Measurements from ENCODE around the gene UNK.
"Not testable (repeated sequence)": the region's sequence is repeated elsewhere in the genome, so short reads cannot be mapped to it uniquely, and the experiment has no call there.

Gene UNK

GRCh38 chr17:75836605-75837004 is 52.0 kb downstream of the UNK start:
- DNase-seq: no peak

GRCh38 chr17:75837899-75838298 is 53.3 kb downstream of the UNK start:
- no peak for DNase-seq

- DNase-seq: no peak
Measured at GRCh38 chr17:75838410-75838809, 53.8 kb downstream of the UNK start.

GRCh38 chr17:75839942-75840798 is 55.6 kb downstream of the UNK start:
- no peak for DNase-seq

GRCh38 chr17:75840799-75841164 is 56.2 kb downstream of the UNK start:
- no peak for DNase-seq

- no peak for DNase-seq
Measured at GRCh38 chr17:75842411-75842810, 57.8 kb downstream of the UNK start.

- no peak for DNase-seq
Measured at GRCh38 chr17:75842963-75843576, 58.5 kb downstream of the UNK start.

GRCh38 chr17:75843577-75844529 is 59.2 kb downstream of the UNK start, which contains the start of gene UNC13D:
UNC13D (minus strand) TSS chr17:75844404; CDS start chr17:75844337, 67 bp downstream.
- no peak for DNase-seq

- no peak for DNase-seq
Measured at GRCh38 chr17:75844530-75845057, 60.0 kb downstream of the UNK start.

- peak; percentile 9 for DNase-seq
Measured at GRCh38 chr17:75845058-75845711, 60.6 kb downstream of the UNK start.

- DNase-seq: no peak
Measured at GRCh38 chr17:75845933-75846691, 61.5 kb downstream of the UNK start.

GRCh38 chr17:75846692-75847613 is 62.3 kb downstream of the UNK start:
- DNase-seq: no peak

GRCh38 chr17:75847614-75848522 is 63.3 kb downstream of the UNK start:
- DNase-seq: no peak

- peak; percentile 54 for DNase-seq
Measured at GRCh38 chr17:75848523-75849278, 64.1 kb downstream of the UNK start.

GRCh38 chr17:75849279-75849646 is 64.7 kb downstream of the UNK start:
- no peak for DNase-seq

- no peak for DNase-seq
Measured at GRCh38 chr17:75849724-75850123, 65.1 kb downstream of the UNK start.

GRCh38 chr17:75850928-75851692 is 66.5 kb downstream of the UNK start:
- no peak for DNase-seq

- DNase-seq: not testable (repeated sequence)
Measured at GRCh38 chr17:75851693-75851991, 67.0 kb downstream of the UNK start.

All from COR-L47 (cell line).